Measurements from ENCODE around the gene FGF8.

FGF8 gene

GRCh38 chr10:101818119-101818871, 42.4 kb upstream of the FGF8 start, which contains the start of gene OGA:
Gene OGA (minus strand): TSS chr10:101818444. CDS start chr10:101818022, 422 bp downstream.
- Histone ChIP-seq H3K79me2 (ENCODE audit: control insufficient read depth, insufficient read depth, low read length, poor library complexity) (peaks cover 21% of the 10 kb centered on the region), H4K8ac (ENCODE audit: low read depth, low read length) (peak within 1 kb of the TSS; percentile 82), H3K9ac (ENCODE audit: low read length) (peak within 1 kb of the TSS; percentile 98), H2BK5ac (ENCODE audit: low read depth, low read length, poor library complexity) (peak within 1 kb of the TSS; percentile 90), H3K4me2 (ENCODE audit: low read length) (peak within 1 kb of the TSS; percentile 77), H3K79me1 (ENCODE audit: low read length) (peaks cover 14% of the 10 kb centered on the region), H3K27me3 (ENCODE audit: insufficient read depth, low read length) (no peaks in the 10 kb centered on the region), H3K27ac (ENCODE audit: low read depth, low read length) (peak within 1 kb of the TSS; percentile 84), H3K36me3 (ENCODE audit: control insufficient read depth in 1 of 2, insufficient read depth in 2 of 2, low read length in 2 of 2) (no peaks in the 10 kb centered on the region), H2BK12ac (ENCODE audit: low read length) (no peak within 1 kb of the TSS), H3K9me3 (ENCODE audit: insufficient read depth, low read depth, low read length) (no peaks in the 10 kb centered on the region), H3K4ac (ENCODE audit: low read depth, low read length) (peak within 1 kb of the TSS; percentile 99), H2BK120ac (ENCODE audit: insufficient read depth, low read length, poor library complexity) (peak within 1 kb of the TSS; percentile 74), H3K23ac (ENCODE audit: low read length) (no peak within 1 kb of the TSS), H3K14ac (ENCODE audit: low read length) (peak within 1 kb of the TSS; percentile 88), H4K12ac (ENCODE audit: low read depth, low read length) (peak within 1 kb of the TSS; percentile 45), H4K91ac (ENCODE audit: low read depth, low read length) (peak within 1 kb of the TSS; percentile 79), H3K4me3 (ENCODE audit: low read depth, low read length) (peak within 1 kb of the TSS; percentile 95), H2AFZ (ENCODE audit: insufficient read depth, low read length, poor library complexity) (peak within 1 kb of the TSS; percentile 90), H2AK5ac (ENCODE audit: low read length) (peak within 1 kb of the TSS; percentile 94), H3K4me1 (ENCODE audit: control insufficient read depth in 1 of 2, insufficient read depth in 2 of 2, low read length in 2 of 2) (peaks cover 5 to 7% of the 10 kb centered on the region in 2 experiments), H3K18ac (ENCODE audit: low read length) (peak within 1 kb of the TSS; percentile 93)
- DNase-seq, result peak; percentile 98
- no CpG with 5 or more reads among the region's 47 CpGs for WGBS (ENCODE audit: extremely low coverage, insufficient coverage, insufficient read length)

DNA sequence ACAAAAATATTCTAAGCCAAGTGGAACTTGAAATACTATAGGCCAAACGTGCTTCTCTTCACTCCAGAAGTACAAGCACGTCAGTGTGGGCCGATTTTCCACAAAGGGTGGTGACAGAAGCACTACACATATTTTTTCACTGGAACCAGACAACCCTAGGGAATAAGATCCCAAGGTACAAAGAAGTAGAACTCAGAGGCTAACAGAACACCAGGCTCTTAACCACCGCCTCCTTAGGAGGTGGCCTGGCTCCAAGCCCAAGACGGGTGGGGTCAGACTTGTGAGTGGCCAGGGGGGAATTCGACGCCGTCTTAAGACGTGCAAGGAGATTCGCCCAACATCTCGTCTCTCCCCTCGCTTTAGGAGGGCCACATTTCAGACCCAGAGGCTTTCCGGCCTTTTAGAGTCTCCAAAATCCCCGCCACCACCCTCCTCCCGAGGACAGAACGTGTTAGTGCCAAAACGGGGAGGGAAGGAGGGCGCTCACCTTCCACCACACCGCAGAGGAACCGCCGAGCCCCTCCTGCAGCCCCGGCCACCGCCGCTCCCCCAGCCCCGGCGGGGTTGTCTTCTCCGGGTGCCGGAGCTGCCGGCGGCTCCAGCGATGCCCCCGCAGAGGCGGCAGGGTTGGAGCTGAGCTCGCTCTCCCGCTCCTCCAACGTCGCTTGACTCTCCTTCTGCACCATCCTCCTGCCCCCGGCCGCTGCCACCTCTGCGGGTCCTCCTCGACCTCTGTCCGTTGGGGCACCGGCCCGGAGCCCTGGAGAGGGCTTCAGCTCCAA, 41.6 kb upstream of the FGF8 start:
- H3K9me3 ChIP-seq (ENCODE audit: insufficient read depth, low read depth, low read length), result no peaks in the 10 kb centered on the region
- H2BK120ac ChIP-seq (ENCODE audit: insufficient read depth, low read length, poor library complexity), result peak overlapping the region; percentile 74
- H4K12ac ChIP-seq (ENCODE audit: low read depth, low read length), result peak overlapping the region; percentile 45
- H3K4me1 ChIP-seq (ENCODE audit: control insufficient read depth in 1 of 2, insufficient read depth in 2 of 2, low read length in 2 of 2), result peaks cover 5 to 7% of the 10 kb centered on the region in 2 experiments
- peak; percentile 41 to 53 for DNase-seq
- H3K79me2 ChIP-seq (ENCODE audit: control insufficient read depth, insufficient read depth, low read length, poor library complexity), result peaks cover 23% of the 10 kb centered on the region
- peak overlapping the region; percentile 98 for H3K9ac ChIP-seq (ENCODE audit: low read length)
- peak overlapping the region; percentile 85 for H3K14ac ChIP-seq (ENCODE audit: low read length)
- H2BK5ac ChIP-seq (ENCODE audit: low read depth, low read length, poor library complexity), result peak overlapping the region; percentile 90
- H3K4me3 ChIP-seq (ENCODE audit: low read depth, low read length), result peak overlapping the region; percentile 95
- no peak overlapping the region for H3K23ac ChIP-seq (ENCODE audit: low read length)
- peak overlapping the region; percentile 93 for H3K18ac ChIP-seq (ENCODE audit: low read length)
- H3K4ac ChIP-seq (ENCODE audit: low read depth, low read length), result peak overlapping the region; percentile 99
- peak overlapping the region; percentile 77 for H3K4me2 ChIP-seq (ENCODE audit: low read length)
- H4K8ac ChIP-seq (ENCODE audit: low read depth, low read length), result peak overlapping the region; percentile 82
- H2AFZ ChIP-seq (ENCODE audit: insufficient read depth, low read length, poor library complexity), result peak overlapping the region; percentile 62
- peaks cover 14% of the 10 kb centered on the region for H3K79me1 ChIP-seq (ENCODE audit: low read length)
- no CpG with 5 or more reads among the region's 44 CpGs for WGBS (ENCODE audit: extremely low coverage, insufficient coverage, insufficient read length)
- no peaks in the 10 kb centered on the region for H3K27me3 ChIP-seq (ENCODE audit: insufficient read depth, low read length)
- peaks cover 2% of the 10 kb centered on the region in 2 experiments for H3K36me3 ChIP-seq (ENCODE audit: control insufficient read depth in 1 of 2, insufficient read depth in 2 of 2, low read length in 2 of 2)
- peak overlapping the region; percentile 79 for H4K91ac ChIP-seq (ENCODE audit: low read depth, low read length)
- H3K27ac ChIP-seq (ENCODE audit: low read depth, low read length), result peak overlapping the region; percentile 84
- peak overlapping the region; percentile 94 for H2AK5ac ChIP-seq (ENCODE audit: low read length)
- H2BK12ac ChIP-seq (ENCODE audit: low read length), result no peak overlapping the region

DNA sequence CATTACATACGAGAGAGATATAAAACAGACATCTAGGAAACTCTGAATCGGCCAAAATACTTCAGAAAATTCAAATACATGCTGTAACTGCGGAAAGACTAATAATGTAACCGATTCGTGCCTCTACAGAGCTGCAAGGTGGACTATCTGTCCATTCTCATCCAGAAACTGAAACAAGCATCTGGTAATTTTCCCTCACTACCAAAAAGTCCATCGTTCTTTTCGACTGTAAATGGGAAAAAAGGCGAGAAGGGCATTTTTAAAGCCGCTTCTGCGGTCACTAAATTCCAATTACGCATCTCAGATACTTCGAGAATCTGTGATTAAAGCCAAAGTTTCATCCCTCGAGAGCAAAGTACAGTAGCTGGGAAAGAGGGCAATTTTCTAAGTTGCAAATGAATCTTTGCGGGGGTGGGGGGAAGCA, 41.0 kb upstream of the FGF8 start:
- DNase-seq, result no peak
- Histone ChIP-seq H4K91ac (ENCODE audit: low read depth, low read length) (no peak overlapping the region), H3K9me3 (ENCODE audit: insufficient read depth, low read depth, low read length) (no peaks in the 10 kb centered on the region), H3K79me1 (ENCODE audit: low read length) (peaks cover 14% of the 10 kb centered on the region), H3K4me2 (ENCODE audit: low read length) (peak overlapping the region; percentile 77), H3K18ac (ENCODE audit: low read length) (no peak overlapping the region), H3K9ac (ENCODE audit: low read length) (peak overlapping the region; percentile 98), H4K8ac (ENCODE audit: low read depth, low read length) (no peak overlapping the region), H2BK5ac (ENCODE audit: low read depth, low read length, poor library complexity) (no peak overlapping the region), H3K4me3 (ENCODE audit: low read depth, low read length) (peak overlapping the region; percentile 95), H2AFZ (ENCODE audit: insufficient read depth, low read length, poor library complexity) (no peak overlapping the region), H3K79me2 (ENCODE audit: control insufficient read depth, insufficient read depth, low read length, poor library complexity) (peaks cover 23% of the 10 kb centered on the region), H2BK12ac (ENCODE audit: low read length) (no peak overlapping the region), H3K14ac (ENCODE audit: low read length) (no peak overlapping the region), H3K23ac (ENCODE audit: low read length) (no peak overlapping the region), H3K27ac (ENCODE audit: low read depth, low read length) (no peak overlapping the region), H4K12ac (ENCODE audit: low read depth, low read length) (no peak overlapping the region), H2AK5ac (ENCODE audit: low read length) (no peak overlapping the region), H3K4ac (ENCODE audit: low read depth, low read length) (peak overlapping the region; percentile 99), H2BK120ac (ENCODE audit: insufficient read depth, low read length, poor library complexity) (no peak overlapping the region), H3K27me3 (ENCODE audit: insufficient read depth, low read length) (no peaks in the 10 kb centered on the region), H3K36me3 (ENCODE audit: control insufficient read depth in 1 of 2, insufficient read depth in 2 of 2, low read length in 2 of 2) (peaks cover 5 to 7% of the 10 kb centered on the region in 2 experiments), H3K4me1 (ENCODE audit: control insufficient read depth in 1 of 2, insufficient read depth in 2 of 2, low read length in 2 of 2) (peaks cover 5 to 7% of the 10 kb centered on the region in 2 experiments)
- WGBS (ENCODE audit: extremely low coverage, insufficient coverage, insufficient read length), result no CpG with 5 or more reads among the region's 14 CpGs

- H3K23ac ChIP-seq (ENCODE audit: low read length), result no peak overlapping the region
- H2AK5ac ChIP-seq (ENCODE audit: low read length), result no peak overlapping the region
- H3K4me1 ChIP-seq (ENCODE audit: control insufficient read depth in 1 of 2, insufficient read depth in 2 of 2, low read length in 2 of 2), result peaks cover 5 to 7% of the 10 kb centered on the region in 2 experiments
- no peak overlapping the region for H3K18ac ChIP-seq (ENCODE audit: low read length)
- no peak overlapping the region for H3K9ac ChIP-seq (ENCODE audit: low read length)
- H3K4ac ChIP-seq (ENCODE audit: low read depth, low read length), result peak overlapping the region; percentile 73
- no peak overlapping the region for H2BK5ac ChIP-seq (ENCODE audit: low read depth, low read length, poor library complexity)
- H3K9me3 ChIP-seq (ENCODE audit: insufficient read depth, low read depth, low read length), result no peaks in the 10 kb centered on the region
- H3K36me3 ChIP-seq (ENCODE audit: control insufficient read depth in 1 of 2, insufficient read depth in 2 of 2, low read length in 2 of 2), result peaks cover 7 to 8% of the 10 kb centered on the region in 2 experiments
- DNase-seq, result no peak
- H4K91ac ChIP-seq (ENCODE audit: low read depth, low read length), result no peak overlapping the region
- peaks cover 14% of the 10 kb centered on the region for H3K79me1 ChIP-seq (ENCODE audit: low read length)
- H4K12ac ChIP-seq (ENCODE audit: low read depth, low read length), result no peak overlapping the region
- H2AFZ ChIP-seq (ENCODE audit: insufficient read depth, low read length, poor library complexity), result no peak overlapping the region
- no peak overlapping the region for H3K4me3 ChIP-seq (ENCODE audit: low read depth, low read length)
- H3K14ac ChIP-seq (ENCODE audit: low read length), result no peak overlapping the region
- H3K4me2 ChIP-seq (ENCODE audit: low read length), result peak overlapping the region; percentile 77
- no peak overlapping the region for H2BK12ac ChIP-seq (ENCODE audit: low read length)
- no peak overlapping the region for H3K27ac ChIP-seq (ENCODE audit: low read depth, low read length)
- no peak overlapping the region for H4K8ac ChIP-seq (ENCODE audit: low read depth, low read length)
- H3K79me2 ChIP-seq (ENCODE audit: control insufficient read depth, insufficient read depth, low read length, poor library complexity), result peaks cover 23% of the 10 kb centered on the region
- H3K27me3 ChIP-seq (ENCODE audit: insufficient read depth, low read length), result no peaks in the 10 kb centered on the region
- WGBS (ENCODE audit: extremely low coverage, insufficient coverage, insufficient read length), result no CpG with 5 or more reads among the region's 5 CpGs
- no peak overlapping the region for H2BK120ac ChIP-seq (ENCODE audit: insufficient read depth, low read length, poor library complexity)
Observed at GRCh38 chr10:101816376-101816775, 40.5 kb upstream of the FGF8 start.

All from trophoblast cell (in vitro differentiated cells and primary cell).